Measurements from ENCODE around the gene AHNAK2.

DNA sequence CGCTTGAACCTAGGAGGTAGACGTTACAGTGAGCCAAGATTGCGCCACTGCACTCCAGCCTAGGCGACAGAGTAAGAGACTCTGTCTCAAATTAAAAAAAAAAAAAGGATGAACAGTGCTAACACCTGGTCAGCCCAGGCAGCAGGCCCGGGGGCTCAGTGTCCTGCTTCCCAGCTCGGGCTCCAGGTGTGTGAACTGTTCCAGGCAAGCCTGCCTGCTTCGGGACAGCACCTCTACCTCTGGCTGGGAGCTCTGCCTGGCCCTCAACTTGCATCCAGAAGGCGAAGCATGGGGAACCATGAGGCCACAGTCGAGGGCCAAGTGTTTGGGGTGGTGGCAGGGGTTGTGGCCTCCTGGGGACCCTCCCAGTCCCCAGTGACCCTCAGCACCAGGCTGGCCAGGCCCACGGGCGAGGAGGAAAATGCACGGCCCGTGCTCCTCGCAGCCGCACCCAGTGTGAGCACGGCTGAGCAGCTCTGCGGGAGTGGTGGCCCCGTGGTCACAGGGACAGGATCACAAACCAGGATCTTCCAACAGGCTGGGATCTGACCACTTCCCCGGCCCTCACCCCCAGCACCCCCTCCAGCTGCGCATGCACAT is 27.3 kb upstream of the AHNAK2 start:
- TF ChIP-seq POLR2A (IDR thresholded peaks at IDR 0.05) (no peak), CTCF (IDR thresholded peaks at IDR 0.05) (no peak)

Measured in testis (tissue), 2 donors.